Endothelial cell of umbilical vein (primary cell): ENCODE data around the gene TMEM229B. TPM values are rescaled to one million over a fixed set of nuclear protein-coding genes. Genes with fewer than 3 reads are reported as not detected.

Experiments
- BruUV-seq: library from RNA; stranded (reverse); fragments of 400-500 nt; replicated peaks from 2 replicates; lab custom pipeline; 2021; lab: Mats Ljungman, UMichigan
- CTCF ChIA-PET: fragments of 300-600, 350-600 bp; sonication (Branson Sonifier 250); formaldehyde crosslinking; loops from one replicate; lab custom pipeline; 2021; ENCODE audit warnings: antibody characterized with exemption, inconsistent platforms; lab: Charles Lee
- POLR2A ChIA-PET: fragments of 300-600, 350-600 bp; sonication (Branson Sonifier 250); formaldehyde crosslinking; loops from one replicate; lab custom pipeline; 2021; ENCODE audit warnings: antibody characterized with exemption, inconsistent platforms; lab: Charles Lee
- DNase-seq: peaks from one replicate; pipeline ENCODE4 v3.0.0-alpha.2; 2011; ENCODE audit warnings: low read depth, low spot score
- FAIRE-seq: peaks from 2 replicates; lab custom pipeline; 2011; peaks lifted over from hg19 to GRCh38; lab: Jason Lieb, UNC
- H2AFZ ChIP-seq: 2 replicates; pipeline ENCODE4 v1.6.0; 2012; ENCODE audit warnings: low read depth, low read length, control low read depth, inconsistent platforms
- H3K27ac ChIP-seq: 2 replicates; pipeline ENCODE4 v1.5.1; 2011; ENCODE audit warnings: low read depth, mild to moderate bottlenecking, control low read depth, low read length, moderate library complexity; ENCODE audit not compliant: insufficient read depth
- H3K27me3 ChIP-seq, 2 experiments: 2 replicates each; pipeline versions ENCODE4 v1.6.0 to v1.6.1; 2011; ENCODE audit warnings: low read length in 2 of 2, mixed read lengths in 1 of 2; ENCODE audit not compliant: control insufficient read depth in 2 of 2, insufficient read depth in 2 of 2
- H3K36me3 ChIP-seq, 2 experiments: 2 replicates in 1 of 2; 3 replicates in 1 of 2; pipeline ENCODE4 v1.5.1; 2011; ENCODE audit warnings: low read length in 2 of 2, mild to moderate bottlenecking in 1 of 2, moderate library complexity in 1 of 2; ENCODE audit not compliant: control insufficient read depth in 2 of 2, insufficient read depth in 2 of 2; ENCODE audit errors: extremely low read depth in 1 of 2
- H3K4me1 ChIP-seq: 3 replicates; pipeline ENCODE4 v1.5.1; 2011; ENCODE audit warnings: mild to moderate bottlenecking, low read length; ENCODE audit not compliant: control insufficient read depth, insufficient read depth; ENCODE audit errors: extremely low read depth
- H3K4me2 ChIP-seq: 2 replicates; pipeline ENCODE4 v1.6.1; 2011; ENCODE audit warnings: low read length, control low read depth, mixed read lengths; ENCODE audit not compliant: insufficient read depth
- H3K4me3 ChIP-seq, 3 experiments: fragments of 200-600 bp in 1 of 3; sonication (generic), shearing (Covaris generic) in 1 of 3; replicated peaks in 1 of 3; 2 replicates each; pipeline ENCODE4 v1.5.1; 2011 to 2016; ENCODE audit warnings: control low read depth in 3 of 3, low read length in 3 of 3, mild to moderate bottlenecking in 2 of 3, inconsistent platforms in 1 of 3, low read depth in 1 of 3, moderate library complexity in 1 of 3; ENCODE audit not compliant: insufficient read depth in 1 of 3
- H3K79me2 ChIP-seq: 2 replicates; pipeline ENCODE4 v1.6.0; 2012; ENCODE audit warnings: low read length, inconsistent platforms; ENCODE audit not compliant: control insufficient read depth, insufficient read depth
- H3K9ac ChIP-seq: replicated peaks from 2 replicates; pipeline ENCODE3; 2011; ENCODE audit warnings: low read length, control low read depth; ENCODE audit not compliant: insufficient read depth; ENCODE audit errors: extremely low read depth
- H3K9me1 ChIP-seq: replicated peaks from 3 replicates; pipeline ENCODE4 v1.6.0; 2011; ENCODE audit warnings: mild to moderate bottlenecking, low read length; ENCODE audit not compliant: control insufficient read depth, insufficient read depth; ENCODE audit errors: extremely low read depth
- H3K9me3 ChIP-seq: replicated peaks from 2 replicates; pipeline ENCODE4 v1.5.1; 2012; ENCODE audit warnings: low read length, inconsistent platforms; ENCODE audit not compliant: control insufficient read depth, insufficient read depth
- H4K20me1 ChIP-seq: replicated peaks from 2 replicates; pipeline ENCODE3; 2011; ENCODE audit warnings: mild to moderate bottlenecking, low read length; ENCODE audit not compliant: control insufficient read depth, insufficient read depth; ENCODE audit errors: extremely low read depth
- EZH2 ChIP-seq: IDR thresholded peaks from 2 replicates; pipeline ENCODE4 v1.6.1; 2012; ENCODE audit warnings: borderline replicate concordance, low read depth, mild to moderate bottlenecking, moderate library complexity, low read length, inconsistent platforms; ENCODE audit not compliant: severe bottlenecking
- FOS ChIP-seq: IDR thresholded peaks from 2 replicates; pipeline ENCODE4 v1.6.1; 2011; ENCODE audit warnings: mild to moderate bottlenecking, low read length, moderate library complexity, borderline replicate concordance; ENCODE audit not compliant: insufficient read depth
- GATA2 ChIP-seq: IDR thresholded peaks from 2 replicates; pipeline ENCODE4 v1.7.0; 2011; ENCODE audit warnings: low read depth, mild to moderate bottlenecking, moderate library complexity, mixed read lengths, low read length; ENCODE audit not compliant: insufficient read length, insufficient read depth
- JUN ChIP-seq: IDR thresholded peaks from 2 replicates; pipeline ENCODE4 v1.6.1; 2011; ENCODE audit warnings: borderline replicate concordance, low read depth; ENCODE audit not compliant: insufficient read length, insufficient read depth
- MYC ChIP-seq: IDR thresholded peaks from one replicate; pipeline ENCODE4 v1.6.1; 2011; ENCODE audit warnings: mild to moderate bottlenecking, low read depth, low read length
- POLR2A ChIP-seq: IDR thresholded peaks from 2 replicates; pipeline ENCODE4 v1.6.1; 2012; ENCODE audit warnings: low read depth, mild to moderate bottlenecking, control low read depth, low read length
- POLR2AphosphoS5 ChIP-seq: IDR thresholded peaks from 2 replicates; pipeline ENCODE4 v1.6.1; 2012; ENCODE audit warnings: low read depth, mild to moderate bottlenecking, control low read depth, low read length, moderate library complexity; ENCODE audit not compliant: insufficient read depth
- dilution Hi-C: fragments of 300-500 bp; cut with MboI; formaldehyde crosslinking; loops from one replicate; pipeline ENCODE4 v1.15.0; 2019; ENCODE audit warnings: low sequenced_read_pairs; ENCODE audit not compliant: extremely low pct_ligation_motif_present
- intact Hi-C: fragments of 100-400 bp; cut with micrococcal nuclease; formaldehyde crosslinking; loops from one replicate; pipeline ENCODE4 v1.10.0; 2022
- polyA plus RNA-seq, 4 experiments: library from polyadenylated mRNA; depleted of rRNA in 3 of 4; stranded (reverse) in 3 of 4; unstranded in 1 of 4; fragments of >200 nt; gene quantifications; 2 replicates each; pipeline versions ENCODE4 v1.2.1 to v1.2.3, GENCODE V29; 2011 to 2012; ENCODE audit warnings: missing spikeins in 1 of 4
- total RNA-seq: library from RNA; stranded (reverse); gene quantifications from 2 replicates; pipeline ENCODE4 v1.2.3, GENCODE V29; 2021
- TF ChIP-seq, protein P1 (sequence below), 2 donors: IDR thresholded peaks; 1 replicate in 1 of 2; 2 replicates in 1 of 2; pipeline ENCODE4 v1.5.1; 2011; ENCODE audit warnings: low read length in 2 of 2, mild to moderate bottlenecking in 2 of 2, moderate library complexity in 2 of 2, control low read depth in 1 of 2, inconsistent platforms in 1 of 2, low read depth in 1 of 2; ENCODE audit not compliant: insufficient read depth in 1 of 2; ENCODE audit errors: extremely low read depth in 1 of 2
- TF ChIP-seq, protein P2 (sequence below): IDR thresholded peaks from 2 replicates; pipeline ENCODE4 v1.6.1; 2011; ENCODE audit not compliant: insufficient read depth, insufficient read length

The TMEM229B gene
- total and polyA plus RNA-seq, 2 donors (not counting 3 experiments of a cell fraction or from before 2014, with no cell fraction given) = 0.03 TPM; not detected in 1

DNA sequence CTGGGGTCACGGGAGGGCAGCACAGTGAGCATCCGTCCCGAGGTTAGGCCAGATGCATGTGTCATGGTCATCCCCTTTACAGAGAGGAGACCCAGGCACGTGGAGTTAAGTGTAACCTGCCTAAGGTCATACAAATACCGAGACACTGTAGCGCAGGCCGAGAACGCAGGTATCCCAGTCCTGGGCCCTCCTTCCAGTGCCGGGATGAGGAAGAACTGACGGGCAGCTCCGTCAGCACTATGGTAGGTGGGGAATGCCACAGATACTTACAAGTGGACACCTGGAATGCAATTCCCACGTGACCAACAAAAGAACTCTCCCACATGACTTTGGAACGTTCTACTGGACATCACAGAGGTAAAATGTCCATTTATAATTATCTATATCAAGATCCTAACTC, 8.7 kb upstream of the TMEM229B start:
- Histone ChIP-seq H3K9me3 (peaks cover 3% of the 10 kb centered on the region), H2AFZ (no peak overlapping the region), H3K9me1 (no peaks in the 10 kb centered on the region), H4K20me1 (no peaks in the 10 kb centered on the region), H3K9ac (no peak overlapping the region), H3K27me3 (no peaks in the 10 kb centered on the region), H3K79me2 (no peaks in the 10 kb centered on the region), H3K36me3 (no peaks in the 10 kb centered on the region), H3K27ac (no peak overlapping the region), H3K4me1 (no peaks in the 10 kb centered on the region), H3K4me3 (no peak overlapping the region), H3K4me2 (no peak overlapping the region)
- TF ChIP-seq GATA2 (no peak), POLR2AphosphoS5 (no peak), FOS (no peak), MYC (no peak), JUN (no peak), EZH2 (no peak), POLR2A (no peak)
- TF ChIP-seq, protein P1, sequence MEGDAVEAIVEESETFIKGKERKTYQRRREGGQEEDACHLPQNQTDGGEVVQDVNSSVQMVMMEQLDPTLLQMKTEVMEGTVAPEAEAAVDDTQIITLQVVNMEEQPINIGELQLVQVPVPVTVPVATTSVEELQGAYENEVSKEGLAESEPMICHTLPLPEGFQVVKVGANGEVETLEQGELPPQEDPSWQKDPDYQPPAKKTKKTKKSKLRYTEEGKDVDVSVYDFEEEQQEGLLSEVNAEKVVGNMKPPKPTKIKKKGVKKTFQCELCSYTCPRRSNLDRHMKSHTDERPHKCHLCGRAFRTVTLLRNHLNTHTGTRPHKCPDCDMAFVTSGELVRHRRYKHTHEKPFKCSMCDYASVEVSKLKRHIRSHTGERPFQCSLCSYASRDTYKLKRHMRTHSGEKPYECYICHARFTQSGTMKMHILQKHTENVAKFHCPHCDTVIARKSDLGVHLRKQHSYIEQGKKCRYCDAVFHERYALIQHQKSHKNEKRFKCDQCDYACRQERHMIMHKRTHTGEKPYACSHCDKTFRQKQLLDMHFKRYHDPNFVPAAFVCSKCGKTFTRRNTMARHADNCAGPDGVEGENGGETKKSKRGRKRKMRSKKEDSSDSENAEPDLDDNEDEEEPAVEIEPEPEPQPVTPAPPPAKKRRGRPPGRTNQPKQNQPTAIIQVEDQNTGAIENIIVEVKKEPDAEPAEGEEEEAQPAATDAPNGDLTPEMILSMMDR (IDR thresholded peaks at IDR 0.05; ENCODE audit: extremely low read depth in 1 of 2, insufficient read depth in 1 of 2, low read depth in 1 of 2, low read length in 2 of 2) = no peak
- TF ChIP-seq, protein P2, sequence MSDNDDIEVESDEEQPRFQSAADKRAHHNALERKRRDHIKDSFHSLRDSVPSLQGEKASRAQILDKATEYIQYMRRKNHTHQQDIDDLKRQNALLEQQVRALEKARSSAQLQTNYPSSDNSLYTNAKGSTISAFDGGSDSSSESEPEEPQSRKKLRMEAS = no peak
- intact Hi-C loops (no loop called here), dilution Hi-C loops (no loop called here)
- BruUV-seq = no TSS peak
- POLR2A ChIA-PET = no interaction called here
- no peak for FAIRE-seq
- CTCF ChIA-PET = no interaction called here
- DNase-seq = no peak
